DND-41 (cell line): ENCODE measurements around the gene USP32.

Experiments used
- CTCF ChIP-seq: IDR thresholded peaks from 2 replicates; pipeline ENCODE4 v1.5.1; 2012; ENCODE audit warnings: borderline replicate concordance, low read length, moderate library complexity, mild to moderate bottlenecking; ENCODE audit not compliant: poor library complexity, severe bottlenecking; ENCODE audit errors: extremely low read depth
- EZH2 ChIP-seq: IDR thresholded peaks from 3 replicates; pipeline ENCODE4 v1.6.1; 2012; ENCODE audit warnings: borderline replicate concordance, low read depth, mild to moderate bottlenecking, moderate library complexity, low read length, inconsistent platforms; ENCODE audit not compliant: severe bottlenecking

- TF ChIP-seq EZH2 (no peak), CTCF (no peak)
Observed at GRCh38 chr17:60135151-60135950, 256.6 kb downstream of the USP32 start.
